Measurements from ENCODE around the gene TMTC1.

GRCh38 chr12:29694002-29694401 is 89.7 kb downstream of the TMTC1 start:
- no peak for TF ChIP-seq SUZ12 (IDR thresholded peaks at IDR 0.05; ENCODE audit: extremely low read depth, insufficient read depth, insufficient read length)
- no peak for TF ChIP-seq ZNF274 (IDR thresholded peaks at IDR 0.05; ENCODE audit: low read depth, low read length)
